Esophagus muscularis mucosa (tissue), 3 donors: ENCODE data around the gene CLCN3.

Experiments
- POLR2A ChIP-seq: fragments of 450-650 bp; IDR thresholded peaks from one replicate; pipeline ENCODE4 v1.6.1; 2017; ENCODE audit warnings: antibody characterized with exemption, moderate library complexity, mild to moderate bottlenecking, low read depth
- TF ChIP-seq, protein P1 (sequence below), 3 experiments: fragments of 200-600 bp in 2 of 3; fragments of 450-650 bp in 1 of 3; sonication (generic) in 2 of 3; IDR thresholded peaks; one replicate each; pipeline ENCODE4 v1.5.1; 2017 to 2019; ENCODE audit warnings: antibody characterized with exemption in 3 of 3, mild to moderate bottlenecking in 2 of 3, moderate library complexity in 1 of 3

GRCh38 chr4:169645627-169646026, 25.2 kb downstream of the CLCN3 start:
- TF ChIP-seq, protein P1, sequence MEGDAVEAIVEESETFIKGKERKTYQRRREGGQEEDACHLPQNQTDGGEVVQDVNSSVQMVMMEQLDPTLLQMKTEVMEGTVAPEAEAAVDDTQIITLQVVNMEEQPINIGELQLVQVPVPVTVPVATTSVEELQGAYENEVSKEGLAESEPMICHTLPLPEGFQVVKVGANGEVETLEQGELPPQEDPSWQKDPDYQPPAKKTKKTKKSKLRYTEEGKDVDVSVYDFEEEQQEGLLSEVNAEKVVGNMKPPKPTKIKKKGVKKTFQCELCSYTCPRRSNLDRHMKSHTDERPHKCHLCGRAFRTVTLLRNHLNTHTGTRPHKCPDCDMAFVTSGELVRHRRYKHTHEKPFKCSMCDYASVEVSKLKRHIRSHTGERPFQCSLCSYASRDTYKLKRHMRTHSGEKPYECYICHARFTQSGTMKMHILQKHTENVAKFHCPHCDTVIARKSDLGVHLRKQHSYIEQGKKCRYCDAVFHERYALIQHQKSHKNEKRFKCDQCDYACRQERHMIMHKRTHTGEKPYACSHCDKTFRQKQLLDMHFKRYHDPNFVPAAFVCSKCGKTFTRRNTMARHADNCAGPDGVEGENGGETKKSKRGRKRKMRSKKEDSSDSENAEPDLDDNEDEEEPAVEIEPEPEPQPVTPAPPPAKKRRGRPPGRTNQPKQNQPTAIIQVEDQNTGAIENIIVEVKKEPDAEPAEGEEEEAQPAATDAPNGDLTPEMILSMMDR (IDR thresholded peaks at IDR 0.05) = no peak
- TF ChIP-seq POLR2A = no peak
